DMS 273 (cell line): Measurements from ENCODE around the gene IKZF3.
"Not testable (repeated sequence)": the region's sequence is repeated elsewhere in the genome, so short reads cannot be mapped to it uniquely, and the experiment has no call there.

Experiments used
- DNase-seq: peaks from one replicate; lab custom pipeline; 2025; ENCODE audit not compliant: unreplicated experiment; lab: John Stamatoyannopoulos, UW

IKZF3 gene

GRCh38 chr17:39863918-39864746, at the start of gene IKZF3:
Gene IKZF3 (minus strand): TSS chr17:39864312. CDS start chr17:39864126, 186 bp downstream.
- peak; percentile 93 for DNase-seq

GRCh38 chr17:39908789-39909352, 44.8 kb upstream of the IKZF3 start:
- DNase-seq: no peak

- DNase-seq: no peak
These were observed 40.8 kb upstream of the IKZF3 start for GRCh38 chr17:39904990-39905288.

- DNase-seq: no peak
These were observed 39.2 kb upstream of the IKZF3 start for GRCh38 chr17:39903158-39903884.

- not testable (repeated sequence) for DNase-seq
These were observed 37.9 kb upstream of the IKZF3 start for GRCh38 chr17:39902027-39902426.

GRCh38 chr17:39899215-39899614, 35.1 kb upstream of the IKZF3 start:
- no peak for DNase-seq

GRCh38 chr17:39898088-39898487, 34.0 kb upstream of the IKZF3 start:
- no peak for DNase-seq

GRCh38 chr17:39894681-39895376, 30.7 kb upstream of the IKZF3 start:
- no peak for DNase-seq

GRCh38 chr17:39889200-39889599, 25.1 kb upstream of the IKZF3 start:
- no peak for DNase-seq

- no peak for DNase-seq
These were observed 23.0 kb upstream of the IKZF3 start for GRCh38 chr17:39887078-39887477.

GRCh38 chr17:39886102-39886501, 22.0 kb upstream of the IKZF3 start:
- DNase-seq: not testable (repeated sequence)

- DNase-seq: peak; percentile 75
These were observed 8.6 kb upstream of the IKZF3 start for GRCh38 chr17:39872751-39873150.

GRCh38 chr17:39871801-39872200, 7.7 kb upstream of the IKZF3 start:
- no peak for DNase-seq

- no peak for DNase-seq
These were observed 6.7 kb upstream of the IKZF3 start for GRCh38 chr17:39870776-39871175.

GRCh38 chr17:39868554-39868942, 4.4 kb upstream of the IKZF3 start:
- no peak for DNase-seq

- no peak for DNase-seq
These were observed 3.9 kb upstream of the IKZF3 start, which contains the start of gene ZPBP2 for GRCh38 chr17:39867880-39868553. Gene ZPBP2 (plus strand): TSS chr17:39868202. CDS start chr17:39868355, 153 bp downstream.

GRCh38 chr17:39867084-39867879, 3.2 kb upstream of the IKZF3 start:
- no peak for DNase-seq

- no peak for DNase-seq
These were observed 2.1 kb upstream of the IKZF3 start for GRCh38 chr17:39866013-39866730.

GRCh38 chr17:39863244-39863917, 731 bp downstream of the IKZF3 start:
- no peak for DNase-seq
